ENCODE results near the gene RASSF6. TPM values are rescaled to one million over a fixed set of nuclear protein-coding genes. Genes with fewer than 3 reads are reported as not detected.
"Not testable (repeated sequence)": the region's sequence is repeated elsewhere in the genome, so short reads cannot be mapped to it uniquely, and the experiment has no call there.

RASSF6 gene
- total RNA-seq, 1 donor from 2014 or later = not detected

DNA sequence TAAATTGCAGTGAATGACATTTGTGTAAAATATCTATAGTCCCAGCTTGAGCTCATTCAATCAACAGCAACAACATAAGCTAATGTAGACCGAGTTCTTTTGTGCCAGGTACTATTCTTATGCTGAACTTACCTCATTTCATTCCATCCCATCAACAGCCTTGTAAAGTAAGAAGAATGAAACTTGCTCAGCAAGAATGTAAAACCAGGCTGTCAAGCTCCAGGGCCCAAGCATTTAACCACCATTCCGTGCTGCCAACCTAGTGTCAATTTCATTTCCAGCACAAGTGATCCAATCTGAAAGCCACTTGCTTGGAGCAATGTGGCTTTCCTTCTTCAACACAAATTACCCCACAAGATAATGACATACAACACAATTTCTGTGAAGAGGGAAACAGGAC, 36.6 kb downstream of the RASSF6 start:
- DNase-seq (ENCODE audit: low read depth in 2 of 2) = no peak

- DNase-seq (ENCODE audit: low read depth in 2 of 2) = no peak
These were observed 42.9 kb downstream of the RASSF6 start for GRCh38 chr4:73577371-73577770.

GRCh38 chr4:73576381-73576780, 43.9 kb downstream of the RASSF6 start:
- no peak for DNase-seq (ENCODE audit: low read depth in 2 of 2)

- no peak for DNase-seq (ENCODE audit: low read depth in 2 of 2)
These were observed 44.6 kb downstream of the RASSF6 start for GRCh38 chr4:73575660-73576059.

DNA sequence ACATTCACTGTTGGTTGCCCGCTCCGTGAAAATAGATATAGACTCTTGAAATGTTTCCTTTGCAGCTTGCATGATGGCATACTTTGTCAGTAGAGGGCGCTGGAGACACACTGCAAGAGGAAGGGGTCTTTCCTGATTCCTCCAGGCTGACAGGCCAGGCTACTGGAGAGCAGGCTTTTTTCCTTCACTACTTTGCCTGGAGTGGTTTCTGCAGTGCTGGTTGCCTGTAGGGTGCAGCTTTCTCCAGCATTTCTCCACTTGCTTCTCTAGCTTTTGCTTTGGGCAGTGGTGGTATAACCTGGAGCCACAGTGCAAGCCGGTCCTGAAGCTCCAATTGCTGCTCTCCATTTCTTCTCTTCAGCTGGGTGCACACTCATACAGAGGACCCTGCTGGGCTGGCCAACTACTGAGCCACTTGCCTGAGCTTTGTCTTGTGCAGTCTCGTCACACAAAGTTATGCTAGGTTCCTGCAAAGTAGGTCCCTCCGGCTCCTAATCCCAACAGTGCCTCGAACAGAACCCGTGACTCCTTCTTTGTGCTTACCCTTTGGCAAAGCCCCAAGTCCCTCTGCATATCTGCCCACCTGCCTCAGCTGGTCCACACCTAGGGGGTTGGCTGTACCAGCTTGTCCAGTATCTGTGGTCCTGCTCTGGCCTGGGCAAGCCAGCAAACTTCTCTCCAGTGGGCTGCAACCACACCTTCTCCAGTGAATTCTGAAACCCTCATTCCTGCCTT, 46.3 kb downstream of the RASSF6 start:
- peak; percentile 47 to 68 for DNase-seq (ENCODE audit: low read depth in 2 of 2)

- not testable (repeated sequence) for DNase-seq (ENCODE audit: low read depth in 2 of 2)
These were observed 69.4 kb downstream of the RASSF6 start for GRCh38 chr4:73550865-73551264.

DNA sequence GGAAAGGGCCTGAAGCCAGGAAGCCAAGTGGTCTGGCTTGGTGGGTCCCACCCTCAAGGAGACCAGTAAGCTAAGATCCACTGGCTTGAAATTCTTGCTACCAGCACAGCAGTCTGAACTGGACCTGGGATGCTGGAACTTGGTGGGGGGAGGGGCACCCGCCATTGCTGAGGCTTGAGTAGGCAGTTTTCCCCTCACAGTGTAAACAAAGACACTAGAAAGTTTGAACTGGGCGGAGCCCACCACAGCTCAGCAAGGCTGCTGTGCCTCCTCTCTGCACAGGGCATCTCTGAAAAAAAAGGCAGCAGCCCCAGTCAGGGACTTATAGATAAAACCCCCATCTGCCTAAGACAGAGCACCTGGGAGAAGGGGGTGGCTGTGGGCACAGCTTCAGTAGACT, 75.6 kb downstream of the RASSF6 start:
- no peak for DNase-seq (ENCODE audit: low read depth in 2 of 2)

- DNase-seq (ENCODE audit: low read depth in 2 of 2) = no peak
These were observed 79.0 kb downstream of the RASSF6 start for GRCh38 chr4:73541251-73541650.

DNA sequence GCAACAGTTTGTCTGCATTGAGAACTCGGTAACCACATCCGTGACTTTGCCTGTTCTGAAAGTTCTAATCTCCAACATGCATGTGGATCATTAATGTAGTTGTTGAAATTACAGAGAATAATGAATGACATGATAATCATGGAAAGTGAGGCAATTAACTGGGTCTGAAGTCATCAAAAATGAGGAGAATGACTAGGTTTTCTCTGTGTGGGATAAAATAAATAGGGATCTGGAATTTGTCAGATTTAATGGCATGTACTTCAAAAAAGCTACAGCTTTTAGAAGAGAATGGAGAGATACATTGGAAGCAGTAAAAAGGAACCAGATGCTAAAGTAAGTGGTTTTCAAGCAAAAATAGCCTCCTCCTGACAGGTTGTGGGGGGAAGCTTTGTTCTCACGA, 79.4 kb downstream of the RASSF6 start:
- no peak for DNase-seq (ENCODE audit: low read depth in 2 of 2)

- DNase-seq (ENCODE audit: low read depth in 2 of 2) = no peak
These were observed 80.8 kb downstream of the RASSF6 start for GRCh38 chr4:73539386-73539785.

GRCh38 chr4:73538162-73538561, 82.1 kb downstream of the RASSF6 start:
- no peak for DNase-seq (ENCODE audit: low read depth in 2 of 2)

DNA sequence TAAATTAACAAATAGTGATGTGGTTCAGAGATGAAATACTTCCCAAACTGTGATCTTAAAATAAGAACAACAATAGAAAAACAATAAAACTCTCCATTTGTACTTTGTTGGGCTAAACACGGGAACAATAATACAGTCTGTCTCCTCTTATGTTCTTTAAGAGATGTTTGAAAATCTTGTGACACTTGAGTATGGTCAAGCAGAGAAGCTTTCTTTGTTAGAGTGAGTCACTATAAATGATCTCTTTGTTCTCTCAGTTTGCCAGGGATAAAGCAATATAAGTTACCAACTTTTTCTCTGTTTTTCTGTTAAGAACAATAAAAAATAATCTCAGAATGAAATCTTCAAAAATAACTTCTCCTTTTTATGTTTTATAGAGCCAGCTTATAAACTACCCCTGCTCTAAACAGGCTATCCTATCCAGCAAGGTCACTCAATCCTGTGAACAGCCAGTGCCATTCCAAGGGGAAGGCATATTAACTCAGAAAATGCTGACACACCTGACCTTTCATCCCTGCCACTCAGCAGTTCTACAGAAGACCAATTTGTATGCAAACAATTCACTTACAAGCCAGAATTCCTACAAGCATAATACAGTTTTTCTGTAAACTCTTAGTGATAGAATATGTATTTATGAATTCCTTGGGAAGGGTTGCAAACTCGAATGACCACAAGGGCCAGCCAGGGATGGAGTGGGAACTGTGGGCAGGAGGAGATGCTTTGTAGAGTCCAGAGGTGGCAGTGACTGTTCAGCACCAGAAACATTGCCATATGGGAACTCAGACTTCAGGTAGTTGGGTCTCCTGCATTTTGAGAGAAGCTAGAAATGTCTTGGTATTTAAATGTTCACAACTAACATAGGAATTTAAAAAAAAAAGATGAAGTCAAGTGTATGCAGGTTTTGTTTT, 86.5 kb downstream of the RASSF6 start:
- no peak for DNase-seq (ENCODE audit: low read depth in 2 of 2)

GRCh38 chr4:73528171-73528570, 92.1 kb downstream of the RASSF6 start:
- DNase-seq (ENCODE audit: low read depth in 2 of 2) = no peak

GRCh38 chr4:73527196-73527595, 93.0 kb downstream of the RASSF6 start:
- no peak for DNase-seq (ENCODE audit: low read depth in 2 of 2)

- DNase-seq (ENCODE audit: low read depth in 2 of 2) = no peak
These were observed 94.6 kb downstream of the RASSF6 start for GRCh38 chr4:73525611-73526010.

DNA sequence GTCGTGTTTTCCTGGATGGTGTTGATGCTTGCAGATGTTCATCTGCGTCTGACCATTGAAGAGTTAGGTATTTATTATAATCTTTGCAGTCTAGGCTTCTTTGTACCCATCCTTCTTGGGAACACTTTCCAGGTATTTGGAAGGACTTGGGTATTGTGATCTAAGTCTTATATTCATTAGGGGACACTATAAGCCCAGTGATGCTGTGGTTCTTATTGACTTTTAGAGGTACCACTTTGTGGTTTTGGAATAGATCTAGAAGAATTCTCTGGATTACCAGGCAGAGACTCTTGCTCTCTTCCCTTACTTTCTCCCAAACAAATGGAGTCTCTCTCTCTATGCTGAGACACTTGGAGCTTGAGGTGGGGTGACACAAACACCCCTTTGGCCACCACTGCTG, 97.1 kb downstream of the RASSF6 start:
- no peak for DNase-seq (ENCODE audit: low read depth in 2 of 2)

Other genes starting within 250 kb of the RASSF6 start
- not detected in 2 replicates for gene ALB, start 216.1 kb downstream of the RASSF6 start, total RNA-seq
- not detected in 2 replicates for gene AFP, start 184.2 kb downstream of the RASSF6 start, total RNA-seq
- not detected in 2 replicates for gene AFM, start 138.7 kb downstream of the RASSF6 start, total RNA-seq
- 35.7 and 48.3 TPM in 2 replicates for gene CXCL8, start 120.1 kb upstream of the RASSF6 start, total RNA-seq
- 0.26 and 0.63 TPM in 2 replicates for gene CXCL6, start 216.2 kb upstream of the RASSF6 start, total RNA-seq
- gene PF4V1, start 232.9 kb upstream of the RASSF6 start, total RNA-seq = not detected in 2 replicates
- gene CXCL1, start 249.0 kb upstream of the RASSF6 start, total RNA-seq = 5.6 and 18.0 TPM in 2 replicates